ENCODE data around the gene RANBP17. TPM values are rescaled to one million over a fixed set of nuclear protein-coding genes. Genes with fewer than 3 reads are reported as not detected.

Gene RANBP17
- total RNA-seq, 4 donors from 2014 or later: 0.55 to 3.0 (median 1.5) TPM

DNA sequence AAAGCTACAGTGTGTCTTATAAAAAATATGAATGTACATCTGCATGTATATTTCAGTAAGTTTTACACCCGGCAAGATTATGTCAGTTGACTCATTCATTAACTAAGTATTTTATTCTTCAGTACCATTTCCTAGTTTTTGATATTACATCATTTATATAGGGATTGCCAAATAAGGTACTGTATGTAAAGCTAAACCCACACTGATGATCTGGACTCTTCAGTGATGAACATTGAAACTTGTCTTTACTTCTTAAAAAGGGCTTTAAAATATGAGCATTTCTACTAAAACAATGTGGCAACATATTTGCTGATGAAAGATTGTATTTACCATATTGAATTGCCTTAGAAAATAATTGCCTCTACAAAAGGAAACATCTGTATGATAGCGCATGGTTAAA, 295.5 kb downstream of the RANBP17 start:
- TF ChIP-seq, protein P1, sequence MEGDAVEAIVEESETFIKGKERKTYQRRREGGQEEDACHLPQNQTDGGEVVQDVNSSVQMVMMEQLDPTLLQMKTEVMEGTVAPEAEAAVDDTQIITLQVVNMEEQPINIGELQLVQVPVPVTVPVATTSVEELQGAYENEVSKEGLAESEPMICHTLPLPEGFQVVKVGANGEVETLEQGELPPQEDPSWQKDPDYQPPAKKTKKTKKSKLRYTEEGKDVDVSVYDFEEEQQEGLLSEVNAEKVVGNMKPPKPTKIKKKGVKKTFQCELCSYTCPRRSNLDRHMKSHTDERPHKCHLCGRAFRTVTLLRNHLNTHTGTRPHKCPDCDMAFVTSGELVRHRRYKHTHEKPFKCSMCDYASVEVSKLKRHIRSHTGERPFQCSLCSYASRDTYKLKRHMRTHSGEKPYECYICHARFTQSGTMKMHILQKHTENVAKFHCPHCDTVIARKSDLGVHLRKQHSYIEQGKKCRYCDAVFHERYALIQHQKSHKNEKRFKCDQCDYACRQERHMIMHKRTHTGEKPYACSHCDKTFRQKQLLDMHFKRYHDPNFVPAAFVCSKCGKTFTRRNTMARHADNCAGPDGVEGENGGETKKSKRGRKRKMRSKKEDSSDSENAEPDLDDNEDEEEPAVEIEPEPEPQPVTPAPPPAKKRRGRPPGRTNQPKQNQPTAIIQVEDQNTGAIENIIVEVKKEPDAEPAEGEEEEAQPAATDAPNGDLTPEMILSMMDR (IDR thresholded peaks at IDR 0.05): no peak
- no peak for TF ChIP-seq POLR2A (IDR thresholded peaks at IDR 0.05)
- TF ChIP-seq POLR2AphosphoS5 (IDR thresholded peaks at IDR 0.05): no peak
- TF ChIP-seq EP300 (IDR thresholded peaks at IDR 0.05): no peak
- Histone ChIP-seq H3K4me3 (no peak overlapping the region), H3K36me3 (no peaks in the 10 kb centered on the region), H3K9me3 (no peaks in the 10 kb centered on the region), H3K27me3 (no peaks in the 10 kb centered on the region), H3K4me1 (no peaks in the 10 kb centered on the region), H3K27ac (no peak overlapping the region)
- 72% methylated on average over 2 of the region's 2 CpGs for WGBS
- DNase-seq (ENCODE audit: low spot score in 2 of 2): no peak

- Histone ChIP-seq H3K27me3 (no peaks in the 10 kb centered on the region), H3K27ac (no peak overlapping the region), H3K4me1 (no peaks in the 10 kb centered on the region), H3K36me3 (no peaks in the 10 kb centered on the region), H3K4me3 (no peak overlapping the region), H3K9me3 (no peaks in the 10 kb centered on the region)
- no peak for DNase-seq (ENCODE audit: low spot score in 2 of 2)
- TF ChIP-seq, protein P1 (IDR thresholded peaks at IDR 0.05): no peak
- TF ChIP-seq EP300 (IDR thresholded peaks at IDR 0.05) (no peak), POLR2A (IDR thresholded peaks at IDR 0.05) (no peak), POLR2AphosphoS5 (IDR thresholded peaks at IDR 0.05) (no peak)
- WGBS: 82% methylated on average over 1 of the region's 1 CpG
Measured at GRCh38 chr5:171157775-171158174, 296.0 kb downstream of the RANBP17 start.

DNA sequence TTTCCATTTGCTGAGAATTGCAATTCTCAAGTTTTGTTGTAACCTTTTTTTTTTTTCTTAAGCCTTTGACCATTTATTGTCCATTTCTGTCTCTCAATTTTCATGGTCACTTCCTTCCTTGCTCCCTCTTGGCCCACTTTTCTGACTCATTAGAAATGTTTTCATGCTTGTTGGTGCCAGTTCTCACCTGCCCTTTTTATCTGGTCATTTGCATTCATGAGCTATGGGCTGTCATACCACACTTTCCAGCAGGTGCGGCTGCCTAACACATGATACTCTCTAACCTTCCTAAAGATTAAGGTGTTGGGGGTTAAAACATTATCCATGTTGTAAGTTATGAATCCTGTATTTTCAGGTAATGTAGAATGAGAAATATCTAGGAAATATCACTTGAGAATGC, 296.8 kb downstream of the RANBP17 start:
- no peak overlapping the region for H3K27ac ChIP-seq
- no peak for DNase-seq (ENCODE audit: low spot score in 2 of 2)
- TF ChIP-seq EP300 (IDR thresholded peaks at IDR 0.05): no peak
- TF ChIP-seq POLR2A (IDR thresholded peaks at IDR 0.05): no peak
- TF ChIP-seq, protein P1 (IDR thresholded peaks at IDR 0.05): no peak
- TF ChIP-seq POLR2AphosphoS5 (IDR thresholded peaks at IDR 0.05): no peak
- H3K9me3 ChIP-seq: no peaks in the 10 kb centered on the region
- no peaks in the 10 kb centered on the region for H3K36me3 ChIP-seq
- WGBS: 94% methylated on average over 1 of the region's 1 CpG
- H3K4me3 ChIP-seq: no peak overlapping the region
- H3K27me3 ChIP-seq: no peaks in the 10 kb centered on the region
- H3K4me1 ChIP-seq: no peaks in the 10 kb centered on the region

- 100% methylated on average over 1 of the region's 1 CpG for WGBS
- Histone ChIP-seq H3K4me3 (no peak overlapping the region), H3K36me3 (no peaks in the 10 kb centered on the region)
Measured at GRCh38 chr5:171162165-171162564, 300.3 kb downstream of the RANBP17 start.

DNA sequence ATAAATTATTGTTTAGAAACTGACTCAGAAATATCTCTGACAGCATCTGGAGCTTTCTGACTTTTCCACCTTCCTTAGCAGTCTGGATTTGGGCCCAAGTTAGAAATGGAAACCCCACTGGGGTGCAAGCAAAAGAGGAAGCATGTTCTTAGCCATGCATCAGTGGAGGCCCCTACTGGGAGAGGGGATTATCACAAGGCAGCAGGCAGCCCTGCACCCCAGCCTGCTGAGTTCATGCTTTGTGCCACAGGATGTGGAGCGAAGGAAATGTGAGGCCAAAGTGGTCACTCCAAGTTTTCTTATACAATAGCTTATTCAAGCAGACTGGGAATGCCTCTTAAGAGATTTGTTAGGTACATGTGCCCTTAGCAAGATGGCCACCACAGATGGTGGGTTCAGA, 300.8 kb downstream of the RANBP17 start:
- H3K4me1 ChIP-seq: no peaks in the 10 kb centered on the region
- no peaks in the 10 kb centered on the region for H3K36me3 ChIP-seq
- DNase-seq (ENCODE audit: low spot score in 2 of 2): no peak
- no peaks in the 10 kb centered on the region for H3K27me3 ChIP-seq
- WGBS: 95% methylated on average over 1 of the region's 1 CpG
- H3K27ac ChIP-seq: no peak overlapping the region
- TF ChIP-seq POLR2A (IDR thresholded peaks at IDR 0.05): no peak
- TF ChIP-seq, protein P1 (IDR thresholded peaks at IDR 0.05): no peak
- TF ChIP-seq POLR2AphosphoS5 (IDR thresholded peaks at IDR 0.05): no peak
- no peak for TF ChIP-seq EP300 (IDR thresholded peaks at IDR 0.05)
- no peaks in the 10 kb centered on the region for H3K9me3 ChIP-seq
- H3K4me3 ChIP-seq: no peak overlapping the region

More at GRCh38 chr5:171162165-171162564, 300.3 kb downstream of the RANBP17 start:
- TF ChIP-seq EP300 (IDR thresholded peaks at IDR 0.05) (no peak), POLR2AphosphoS5 (IDR thresholded peaks at IDR 0.05) (no peak), POLR2A (IDR thresholded peaks at IDR 0.05) (no peak)
- TF ChIP-seq, protein P1 (IDR thresholded peaks at IDR 0.05): no peak
- H3K27ac ChIP-seq: no peak overlapping the region
- H3K9me3 ChIP-seq: no peaks in the 10 kb centered on the region
- DNase-seq (ENCODE audit: low spot score in 2 of 2): no peak
- H3K4me1 ChIP-seq: no peaks in the 10 kb centered on the region
- H3K27me3 ChIP-seq: no peaks in the 10 kb centered on the region
